ENCODE measurements around the gene STIMATE.
A peak's percentile ranks its signal among the peaks of the same experiment; 100 is the strongest.

The STIMATE gene

DNA sequence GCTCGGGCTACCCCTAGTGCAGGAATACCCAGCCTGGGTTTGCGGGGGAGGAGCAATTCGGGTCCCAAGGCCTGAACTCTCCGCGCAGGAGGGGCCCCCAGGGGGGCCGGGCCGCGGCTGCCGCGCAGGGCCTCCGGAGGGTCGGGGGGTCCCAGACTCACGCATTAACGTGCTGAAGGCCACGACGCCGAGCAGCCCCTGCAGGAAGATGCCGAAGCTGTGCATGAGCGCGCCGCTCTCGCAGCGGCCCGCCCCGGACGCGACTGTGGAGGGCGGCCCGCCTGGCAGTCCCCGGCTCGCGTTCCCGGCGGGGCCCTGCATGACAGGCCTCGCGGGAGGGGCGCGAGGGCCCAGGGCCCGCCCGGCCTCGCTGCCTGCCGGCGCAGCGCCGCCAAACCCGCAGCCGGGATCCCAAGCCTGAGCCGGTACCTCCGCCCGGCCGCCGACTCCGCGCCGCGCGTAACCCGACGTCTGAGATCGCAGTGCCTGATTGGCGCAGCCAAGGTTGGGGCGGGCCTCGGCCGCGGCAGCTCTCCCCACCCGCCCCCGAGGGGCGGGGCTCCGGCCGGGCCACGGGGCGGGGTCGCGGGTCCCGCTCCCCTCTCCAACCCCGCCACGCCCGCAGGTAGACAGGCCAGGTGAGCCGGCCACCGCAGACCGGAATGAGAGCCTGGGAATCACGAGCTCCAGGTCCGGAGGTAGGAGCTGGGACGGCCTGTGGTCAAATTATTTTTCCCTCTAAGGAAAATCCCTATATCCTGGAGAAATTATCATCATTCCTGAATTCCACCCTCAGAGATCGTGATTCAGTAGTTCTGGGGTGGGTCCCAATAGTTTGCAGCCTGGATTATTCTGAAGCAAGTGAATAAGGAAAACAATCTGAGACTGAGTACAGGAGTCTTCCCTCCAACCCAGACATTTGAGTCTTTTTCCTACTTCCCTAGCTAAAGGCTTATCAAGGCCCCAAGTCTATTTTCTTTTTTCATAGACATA is at the start of gene STIMATE:
Gene STIMATE, minus strand, starts transcription at position 419 of the 993 bp plus-strand sequence. Its CDS starts 98 bp downstream, at position 321.
- peak; percentile 94 for DNase-seq (ENCODE audit: low spot score)

- DNase-seq (ENCODE audit: low spot score), result no peak
Observed at GRCh38 chr3:52939600-52939999, 42.3 kb upstream of the STIMATE start.

DNA sequence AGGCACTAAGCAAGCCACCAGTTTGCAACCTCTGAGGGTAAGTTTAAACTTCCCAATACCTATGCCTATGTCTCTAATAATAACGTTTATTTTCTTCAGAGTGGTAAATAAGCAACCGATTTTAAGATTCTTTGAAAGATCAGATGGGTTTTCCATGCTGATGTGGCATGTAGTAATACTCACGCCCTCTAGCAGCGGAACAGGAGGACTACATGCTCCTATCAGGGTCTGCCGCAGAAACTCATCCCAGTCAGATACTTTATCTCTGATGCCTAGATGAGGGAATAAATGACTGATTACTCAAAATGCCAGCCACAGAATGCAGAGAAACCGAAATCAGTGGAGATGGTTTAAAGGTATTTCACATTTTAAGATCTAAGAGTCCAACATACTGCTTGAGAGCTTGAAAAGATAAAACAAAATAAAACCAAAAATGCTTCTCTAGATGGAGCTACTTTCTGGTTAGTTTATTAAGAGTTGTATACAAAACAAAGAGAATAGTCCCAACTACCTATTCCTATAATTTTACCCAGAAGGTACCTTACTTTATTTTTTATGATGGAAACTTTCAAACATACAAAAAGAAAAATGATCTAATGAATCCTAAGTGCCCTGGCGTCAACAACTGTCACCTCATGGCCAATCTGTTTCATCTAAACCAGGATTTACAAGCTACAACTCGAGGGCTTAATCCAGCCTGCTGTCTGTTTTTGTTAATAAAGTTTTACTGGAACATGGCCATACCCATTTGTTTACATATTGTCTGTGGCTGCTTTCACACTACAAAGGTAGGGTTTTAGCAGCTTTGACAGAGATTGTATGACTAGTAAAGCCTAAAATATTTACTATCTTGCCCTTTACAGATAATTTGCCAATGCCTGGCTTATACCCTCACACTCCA is 37.5 kb upstream of the STIMATE start:
- peak; percentile 66 for DNase-seq (ENCODE audit: low spot score)

GRCh38 chr3:52931889-52932288 is 34.5 kb upstream of the STIMATE start:
- DNase-seq (ENCODE audit: low spot score), result peak; percentile 21

- DNase-seq (ENCODE audit: low spot score), result no peak
Observed at GRCh38 chr3:52931328-52931727, 34.0 kb upstream of the STIMATE start.

DNA sequence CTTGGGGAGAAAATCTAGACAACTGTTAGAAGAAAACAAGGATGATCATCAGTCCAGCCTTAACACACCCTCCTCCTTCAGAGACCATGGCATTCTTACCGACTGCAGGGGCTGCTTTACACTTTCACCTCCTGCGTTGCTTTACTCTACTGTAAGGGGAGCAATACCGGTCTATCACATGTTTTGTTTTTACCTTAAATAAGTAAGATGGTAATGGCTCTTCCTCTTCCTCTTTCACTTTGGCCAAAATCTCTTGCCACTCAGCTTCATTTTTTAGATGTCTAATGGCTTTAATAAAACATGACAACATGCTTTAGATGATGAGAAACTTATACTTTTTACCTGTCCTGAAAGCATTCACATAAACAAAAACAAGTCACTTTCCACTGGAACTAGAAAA is 33.4 kb upstream of the STIMATE start:
- peak; percentile 57 for DNase-seq (ENCODE audit: low spot score)

DNA sequence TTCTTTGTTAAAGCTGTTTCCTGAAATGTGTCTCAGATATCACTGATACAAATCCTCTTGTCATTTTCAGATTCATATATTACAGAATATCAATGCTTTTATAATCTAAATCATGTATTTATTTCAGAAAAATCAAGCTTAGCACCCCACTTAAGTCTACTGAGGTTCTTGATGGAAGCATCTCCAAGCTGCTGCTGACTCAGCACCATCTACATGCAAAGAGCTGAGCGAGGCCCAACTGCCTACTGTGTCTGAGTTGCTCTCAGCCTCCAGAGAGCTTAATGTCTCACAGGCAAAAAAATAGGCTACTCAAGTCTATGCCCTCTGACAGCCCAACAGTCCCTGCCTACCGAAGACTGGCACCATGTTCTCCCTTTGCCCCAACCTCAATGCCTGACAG is 29.2 kb upstream of the STIMATE start:
- DNase-seq (ENCODE audit: low spot score), result no peak

- no peak for DNase-seq (ENCODE audit: low spot score)
Observed at GRCh38 chr3:52925405-52926313, 28.3 kb upstream of the STIMATE start.

DNA sequence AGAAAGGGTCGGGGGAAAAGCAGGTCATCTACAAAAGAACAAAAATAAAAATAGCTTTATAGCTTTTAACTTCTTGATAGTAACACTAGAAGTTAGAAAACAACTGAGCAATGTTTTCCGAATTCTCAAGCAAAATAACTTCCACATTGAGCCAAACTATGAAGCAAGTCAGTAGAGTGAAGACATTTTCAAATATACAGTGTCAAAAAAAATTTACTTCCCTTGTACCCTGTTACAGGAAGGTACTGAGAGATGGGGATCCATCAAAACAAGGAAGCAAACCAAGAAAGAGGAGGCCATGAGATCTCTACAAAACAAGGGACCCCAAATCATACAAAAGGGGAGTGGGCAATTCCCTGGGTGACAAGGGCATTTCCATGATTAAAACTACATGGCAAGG is 26.6 kb upstream of the STIMATE start:
- DNase-seq (ENCODE audit: low spot score), result no peak

- no peak for DNase-seq (ENCODE audit: low spot score)
Observed at GRCh38 chr3:52920841-52921240, 23.5 kb upstream of the STIMATE start.

GRCh38 chr3:52917044-52917443 is 19.7 kb upstream of the STIMATE start:
- no peak for DNase-seq (ENCODE audit: low spot score)

- DNase-seq (ENCODE audit: low spot score), result no peak
Observed at GRCh38 chr3:52915294-52915693, 17.9 kb upstream of the STIMATE start.

- DNase-seq (ENCODE audit: low spot score), result no peak
Observed at GRCh38 chr3:52912885-52913731, 15.8 kb upstream of the STIMATE start.

GRCh38 chr3:52910823-52911222 is 13.5 kb upstream of the STIMATE start:
- DNase-seq (ENCODE audit: low spot score), result no peak

- DNase-seq (ENCODE audit: low spot score), result no peak
Observed at GRCh38 chr3:52907497-52907896, 10.1 kb upstream of the STIMATE start.

- no peak for DNase-seq (ENCODE audit: low spot score)
Observed at GRCh38 chr3:52904552-52904951, 7.2 kb upstream of the STIMATE start.

- no peak for DNase-seq (ENCODE audit: low spot score)
Observed at GRCh38 chr3:52904000-52904399, 6.7 kb upstream of the STIMATE start.

GRCh38 chr3:52896613-52897012 is 735 bp downstream of the STIMATE start:
- DNase-seq (ENCODE audit: low spot score), result peak; percentile 58

- no peak for DNase-seq (ENCODE audit: low spot score)
Observed at GRCh38 chr3:52896151-52896550, 1.2 kb downstream of the STIMATE start.

- DNase-seq (ENCODE audit: low spot score), result no peak
Observed at GRCh38 chr3:52895418-52895817, 1.9 kb downstream of the STIMATE start.

- DNase-seq (ENCODE audit: low spot score), result no peak
Observed at GRCh38 chr3:52894756-52895155, 2.6 kb downstream of the STIMATE start.

Data from germinal center (tissue), 1 donor.